Heart right ventricle (tissue), 16 donors: ENCODE results near the gene NELL2. TPM values are rescaled to one million over a fixed set of nuclear protein-coding genes. Genes with fewer than 3 reads are reported as not detected.

Source experiments
- ATAC-seq, 8 donors: fragments of 200-7000 bp; cut with Tn5 transposase; one replicate each; pipeline ENCODE4 v1.9.1; 2020; ENCODE audit warnings: mild to moderate bottlenecking in 8 of 8, moderate library complexity in 8 of 8, moderate number of reproducible peaks in 1 of 8
- DNase-seq, 2 donors: peaks; one replicate each; pipeline ENCODE4 v3.0.0-alpha.2; 2020
- H3K27ac ChIP-seq, 10 donors: fragments of 200-600 bp; sonication (generic) in 2 of 10; one replicate each; pipeline versions ENCODE4 v1.5.0 to v1.8.0; 2020 to 2022; ENCODE audit warnings: mild to moderate bottlenecking in 3 of 10
- H3K27me3 ChIP-seq, 7 donors: fragments of 200-600 bp; one replicate each; pipeline ENCODE4 v1.8.0; 2021 to 2022; ENCODE audit warnings: mild to moderate bottlenecking in 2 of 7
- H3K36me3 ChIP-seq, 9 donors: fragments of 200-600 bp; sonication (generic) in 1 of 9; one replicate each; pipeline versions ENCODE4 v1.5.0 to v1.8.0; 2020 to 2022; ENCODE audit warnings: mild to moderate bottlenecking in 2 of 9
- H3K4me1 ChIP-seq, 9 donors: fragments of 200-600 bp; sonication (generic) in 1 of 9; one replicate each; pipeline versions ENCODE4 v1.5.0 to v1.8.0; 2020 to 2022; ENCODE audit warnings: mild to moderate bottlenecking in 4 of 9
- H3K4me3 ChIP-seq, 10 donors: fragments of 200-600 bp; sonication (generic) in 2 of 10; one replicate each; pipeline versions ENCODE4 v1.5.0 to v1.8.0; 2020 to 2022; ENCODE audit warnings: mild to moderate bottlenecking in 7 of 10, moderate library complexity in 2 of 10
- H3K9me3 ChIP-seq, 11 donors: fragments of 200-600 bp in 10 of 11; sonication (generic) in 2 of 11; one replicate each; pipeline versions ENCODE4 v1.5.0 to v1.8.0; 2013 to 2022; ENCODE audit warnings: mild to moderate bottlenecking in 2 of 11, control low read depth in 1 of 11, moderate library complexity in 1 of 11
- WGBS, 2 donors: extraction: QIAGEN DNeasy Blood & Tissue Kit; methylation state at CpG; one replicate each; pipeline ENCODE4 v1.1.7; 2013; ENCODE audit warnings: inconsistent platforms in 1 of 2; 5-methylcytosine and 5-hydroxymethylcytosine counted together
- intact Hi-C, 10 donors: fragments of 100-400 bp; cut with DNase I; formaldehyde crosslinking; loops; one replicate each; pipeline versions ENCODE4 v1.11.1 to v1.14.2; 2022
- polyA plus RNA-seq, 2 donors: library from polyadenylated mRNA; stranded (reverse); fragments of 200-250 nt; gene quantifications; one replicate each; pipeline ENCODE4 v1.2.3, GENCODE V29; 2013
- total RNA-seq, 10 donors: library from RNA; stranded (reverse); fragmentation: NEBNext Ultra II Directional in 3 of 10; extraction: Animal tissue kit (Norgen Biotek cat#: 25700) in 3 of 10; gene quantifications; one replicate each; pipeline versions ENCODE4 v1.2.1 to v1.2.4, GENCODE V29; 2021 to 2023
- TF ChIP-seq, protein P1 (sequence below), 9 donors: fragments of 200-600 bp; sonication (generic) in 2 of 9; IDR thresholded peaks; one replicate each; pipeline versions ENCODE4 v1.5.0 to v1.8.0; 2021 to 2022; ENCODE audit warnings: antibody characterized with exemption in 9 of 9, mild to moderate bottlenecking in 5 of 9, moderate library complexity in 1 of 9
- donor health status: Arrhythmogenic right ventricular cardiomyopathy.
- donor health status: ischemic (EF 13 %, LVEDD 7.1; RV severe dilation, severe dysfunction).
- donor health status: healthy with polysubstance abuse.
- donor health status: DM: no; HTN: yes; CAD: no.
- donor health status: DM: no; HTN: no; CAD: no.
- donor health status: ischemic (EF 25% LVEDD 6.9; RV normal size, moderate dysfunction).
- donor health status: ischemic (EF 25% LVEDD 5.7; RV mildly dilated, moderate dysfunction).
- donor health status: healthy.
- donor health status: DM: yes; HTN: yes; CAD: no.
- donor health status: Ischemic cardiomyopathy.
- donor health status: ischemic (EF 35%, LVEDD 5.7; RV mildly dilated, moderate dysfunction).
- donor health status: nonischemic (EF 11% LVEDD 7.7; RV severe dilation, severe dysfunction).
- donor health status: DM: yes; HTN: yes; CAD: no.
- donor health status: PGD.
- donor health status: ischemic (EF 29% LVEDD 5.4; RV normal size, mild dysfunction).
- donor health status: nonischemic (EF 23%, LVEDD 6.1; RV moderate dilation, normal function).

The NELL2 gene
- total and polyA plus RNA-seq, 12 donors, result 0.06 to 2.8 (median 0.46) TPM; not detected in 3

- H3K4me1 ChIP-seq, result no peaks in the 10 kb centered on the region
- no peaks in the 10 kb centered on the region for H3K9me3 ChIP-seq
- TF ChIP-seq, protein P1, sequence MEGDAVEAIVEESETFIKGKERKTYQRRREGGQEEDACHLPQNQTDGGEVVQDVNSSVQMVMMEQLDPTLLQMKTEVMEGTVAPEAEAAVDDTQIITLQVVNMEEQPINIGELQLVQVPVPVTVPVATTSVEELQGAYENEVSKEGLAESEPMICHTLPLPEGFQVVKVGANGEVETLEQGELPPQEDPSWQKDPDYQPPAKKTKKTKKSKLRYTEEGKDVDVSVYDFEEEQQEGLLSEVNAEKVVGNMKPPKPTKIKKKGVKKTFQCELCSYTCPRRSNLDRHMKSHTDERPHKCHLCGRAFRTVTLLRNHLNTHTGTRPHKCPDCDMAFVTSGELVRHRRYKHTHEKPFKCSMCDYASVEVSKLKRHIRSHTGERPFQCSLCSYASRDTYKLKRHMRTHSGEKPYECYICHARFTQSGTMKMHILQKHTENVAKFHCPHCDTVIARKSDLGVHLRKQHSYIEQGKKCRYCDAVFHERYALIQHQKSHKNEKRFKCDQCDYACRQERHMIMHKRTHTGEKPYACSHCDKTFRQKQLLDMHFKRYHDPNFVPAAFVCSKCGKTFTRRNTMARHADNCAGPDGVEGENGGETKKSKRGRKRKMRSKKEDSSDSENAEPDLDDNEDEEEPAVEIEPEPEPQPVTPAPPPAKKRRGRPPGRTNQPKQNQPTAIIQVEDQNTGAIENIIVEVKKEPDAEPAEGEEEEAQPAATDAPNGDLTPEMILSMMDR (IDR thresholded peaks at IDR 0.05), result no peak
- no peak overlapping the region for H3K4me3 ChIP-seq
- no peak for DNase-seq
- H3K27ac ChIP-seq, result no peak overlapping the region
- no peaks in the 10 kb centered on the region for H3K27me3 ChIP-seq
- ATAC-seq, result no peak
- 59 to 73% methylated on average over 8 of the region's 8 CpGs for WGBS, 2 donors
- intact Hi-C loops, result no loop called here
- no peaks in the 10 kb centered on the region for H3K36me3 ChIP-seq
Measured at GRCh38 chr12:44771485-44772021, 104.6 kb downstream of the NELL2 start.

DNA sequence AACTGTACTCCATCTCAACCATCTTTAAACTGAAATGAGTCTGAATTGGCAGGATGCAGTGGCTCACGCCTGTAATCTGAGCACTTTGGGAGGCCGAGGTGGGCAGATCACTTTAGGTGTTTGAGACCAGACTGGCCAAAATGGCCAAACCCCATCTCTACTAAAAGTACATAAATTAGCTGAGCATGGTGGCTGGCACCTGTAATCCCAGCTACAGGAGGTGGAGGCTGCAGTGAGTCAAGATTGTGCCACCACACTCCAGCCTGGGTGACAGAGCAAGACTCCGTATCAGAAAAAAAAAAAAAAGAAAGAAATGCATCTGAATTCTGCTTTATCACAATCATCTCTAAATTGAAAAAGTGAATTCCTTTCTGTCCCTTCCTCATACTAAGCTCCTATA is 110.3 kb downstream of the NELL2 start:
- Histone ChIP-seq H3K36me3 (no peaks in the 10 kb centered on the region), H3K9me3 (peaks cover 0 to 3% (median 0%) of the 10 kb centered on the region in 11 donors), H3K27ac (no peak overlapping the region), H3K4me3 (no peak overlapping the region), H3K4me1 (no peaks in the 10 kb centered on the region), H3K27me3 (peaks cover 0 to 3% (median 0%) of the 10 kb centered on the region in 7 donors)
- intact Hi-C loops, result no loop called here
- TF ChIP-seq, protein P1 (IDR thresholded peaks at IDR 0.05), result no peak
- no peak for DNase-seq
- WGBS, 2 donors, result 80 to 82% methylated on average over 3 of the region's 3 CpGs
- ATAC-seq, result no peak

DNA sequence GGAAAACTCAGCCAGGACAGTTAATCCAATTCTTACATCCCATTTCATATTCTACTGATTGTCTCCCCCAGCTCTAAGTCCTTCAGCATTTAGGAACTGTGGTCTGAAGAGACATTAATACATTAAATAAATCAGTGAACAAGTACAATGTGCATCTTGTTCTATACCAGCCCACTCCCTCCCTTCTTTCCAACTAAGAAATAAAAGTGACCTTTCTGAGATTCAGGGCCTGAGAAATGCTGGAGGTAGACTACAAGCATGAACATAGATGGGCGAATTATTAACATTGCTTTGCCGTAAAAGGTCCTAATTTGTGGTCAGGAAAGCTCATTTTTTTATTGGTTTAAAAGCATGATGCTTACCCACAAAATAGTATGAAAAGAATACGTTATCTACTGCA is 113.1 kb downstream of the NELL2 start:
- Histone ChIP-seq H3K4me1 (no peaks in the 10 kb centered on the region), H3K27me3 (peaks cover 0 to 3% (median 0%) of the 10 kb centered on the region in 7 donors), H3K36me3 (no peaks in the 10 kb centered on the region), H3K4me3 (no peak overlapping the region), H3K27ac (no peak overlapping the region), H3K9me3 (peaks cover 0 to 3% (median 0%) of the 10 kb centered on the region in 11 donors)
- DNase-seq (no peak), ATAC-seq (no peak)
- TF ChIP-seq, protein P1 (IDR thresholded peaks at IDR 0.05), result no peak
- intact Hi-C loops, result no loop called here
- 64 to 79% methylated on average over 3 of the region's 3 CpGs for WGBS, 2 donors

DNA sequence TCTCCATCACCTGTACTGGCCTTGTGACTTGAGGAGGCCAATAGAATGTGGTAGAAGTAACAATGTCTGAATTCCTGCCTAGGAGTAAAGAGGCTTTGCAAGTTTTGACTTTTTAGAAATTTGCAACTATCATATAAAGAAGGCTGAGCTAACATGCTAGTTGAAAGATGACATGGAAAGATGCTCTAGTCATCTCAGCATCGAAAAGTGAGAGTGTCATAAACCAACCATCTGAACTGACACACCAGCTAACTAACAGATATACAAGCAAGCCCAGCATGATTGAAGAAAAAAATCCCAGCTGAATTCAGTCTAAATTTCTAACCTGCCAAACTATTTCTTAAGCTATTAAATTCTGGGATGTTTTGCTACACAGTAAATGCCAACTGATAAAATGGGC is 116.8 kb downstream of the NELL2 start:
- TF ChIP-seq, protein P1 (IDR thresholded peaks at IDR 0.05), result no peak
- no peak overlapping the region for H3K27ac ChIP-seq
- 81 to 86% methylated on average over 1 of the region's 1 CpG for WGBS, 2 donors
- peaks cover 0 to 3% (median 0%) of the 10 kb centered on the region in 7 donors for H3K27me3 ChIP-seq
- ATAC-seq (no peak), DNase-seq (no peak)
- no peaks in the 10 kb centered on the region for H3K4me1 ChIP-seq
- intact Hi-C loops, result no loop called here
- no peak overlapping the region for H3K4me3 ChIP-seq
- peaks cover 0 to 3% (median 0%) of the 10 kb centered on the region in 11 donors for H3K9me3 ChIP-seq
- no peaks in the 10 kb centered on the region for H3K36me3 ChIP-seq
